ENCODE data around the gene KIF3C.
"Not testable (repeated sequence)": the region's sequence is repeated elsewhere in the genome, so short reads cannot be mapped to it uniquely, and the experiment has no call there.

GRCh38 chr2:25917411-25917810 is 64.9 kb downstream of the KIF3C start:
- TF ChIP-seq CTCF (conservative IDR thresholded peaks at IDR 0.05 in 1 of 2, IDR thresholded peaks at IDR 0.05 in 1 of 2; ENCODE audit: low read depth in 1 of 2, low read length in 2 of 2); EZH2 (IDR thresholded peaks at IDR 0.05; ENCODE audit: low read length, missing control alignments): not testable (repeated sequence)

All from fibroblast of lung (primary cell).